NCI-H146 (cell line): ENCODE results near the gene MEIKIN.

ENCODE experiments used
- DNase-seq: peaks from one replicate; lab custom pipeline; 2025; lab: John Stamatoyannopoulos, UW

Gene MEIKIN

GRCh38 chr5:131973089-131973712 is 27.7 kb upstream of the MEIKIN start:
- no peak for DNase-seq

DNA sequence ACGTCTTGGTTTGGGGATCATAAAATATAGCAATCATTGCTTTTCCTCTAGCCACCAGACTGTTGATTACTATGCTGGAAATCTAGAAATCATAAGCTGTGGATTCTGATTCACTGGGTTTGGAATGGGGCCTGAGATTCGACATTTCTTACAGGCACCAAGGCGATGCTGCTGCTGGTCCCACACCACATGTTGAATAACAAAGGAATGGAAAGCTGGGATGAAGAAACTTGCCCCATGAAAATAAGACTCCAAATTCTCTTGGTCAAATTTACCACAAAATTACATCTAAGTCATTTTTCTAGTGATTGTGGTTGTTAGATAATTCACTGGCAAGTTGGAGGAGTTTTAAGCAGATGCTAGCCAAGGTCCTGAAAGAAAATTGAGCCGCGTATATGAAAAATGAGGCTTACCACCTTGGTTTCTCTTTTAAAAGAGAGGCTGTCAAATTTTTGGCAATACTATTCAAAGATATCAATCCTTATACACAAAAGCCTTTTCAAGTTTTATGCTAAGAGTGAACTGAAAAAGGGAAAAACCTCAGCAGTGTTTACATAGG is 23.0 kb upstream of the MEIKIN start:
- no peak for DNase-seq

DNA sequence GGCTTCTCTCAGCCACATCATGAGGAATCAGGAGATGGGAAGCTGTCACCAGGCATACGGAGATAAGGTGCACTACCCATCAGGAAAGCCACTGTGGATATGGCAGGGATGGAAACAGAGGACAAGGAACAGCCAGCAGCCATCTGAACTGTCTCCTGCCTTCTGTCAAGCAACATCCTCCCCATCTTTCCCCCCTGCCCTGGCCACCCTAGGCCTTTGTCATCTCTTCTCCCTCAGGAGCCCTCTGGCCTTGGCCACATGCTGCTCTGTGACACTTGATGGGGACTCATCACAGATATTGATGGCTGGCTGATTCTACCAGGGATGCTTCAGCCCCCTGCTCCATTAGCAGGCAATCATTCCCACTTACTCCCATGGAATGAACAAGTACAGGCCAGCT is 21.1 kb upstream of the MEIKIN start:
- DNase-seq = no peak

GRCh38 chr5:131965826-131966415 is 20.5 kb upstream of the MEIKIN start:
- DNase-seq = no peak

DNA sequence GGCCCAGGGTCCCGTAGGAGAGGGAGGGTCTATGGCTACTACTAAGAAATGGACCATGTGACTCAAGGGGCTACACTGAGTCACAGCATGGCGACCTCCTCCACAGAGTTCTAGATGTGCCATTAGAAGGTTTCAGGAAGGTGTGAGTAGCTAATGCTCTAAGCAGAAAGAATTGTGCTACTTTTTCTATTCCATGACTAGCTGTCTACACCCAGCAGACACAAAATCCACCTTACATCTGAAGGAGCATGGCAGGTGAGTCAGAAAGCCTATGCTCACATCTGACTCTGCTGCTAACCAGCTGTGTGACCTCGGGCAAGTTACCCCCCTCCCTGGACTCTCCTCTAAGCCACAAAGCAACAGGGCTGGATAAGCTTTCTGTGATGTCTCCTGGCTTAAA is 14.4 kb upstream of the MEIKIN start:
- no peak for DNase-seq

GRCh38 chr5:131959136-131959535 is 13.7 kb upstream of the MEIKIN start:
- no peak for DNase-seq

- DNase-seq = no peak
These were observed 12.4 kb upstream of the MEIKIN start for GRCh38 chr5:131957721-131958441.

- no peak for DNase-seq
These were observed 8.5 kb upstream of the MEIKIN start for GRCh38 chr5:131953969-131954368.

GRCh38 chr5:131952301-131952857 is 6.9 kb upstream of the MEIKIN start:
- no peak for DNase-seq

GRCh38 chr5:131950706-131951105 is 5.2 kb upstream of the MEIKIN start:
- no peak for DNase-seq

DNA sequence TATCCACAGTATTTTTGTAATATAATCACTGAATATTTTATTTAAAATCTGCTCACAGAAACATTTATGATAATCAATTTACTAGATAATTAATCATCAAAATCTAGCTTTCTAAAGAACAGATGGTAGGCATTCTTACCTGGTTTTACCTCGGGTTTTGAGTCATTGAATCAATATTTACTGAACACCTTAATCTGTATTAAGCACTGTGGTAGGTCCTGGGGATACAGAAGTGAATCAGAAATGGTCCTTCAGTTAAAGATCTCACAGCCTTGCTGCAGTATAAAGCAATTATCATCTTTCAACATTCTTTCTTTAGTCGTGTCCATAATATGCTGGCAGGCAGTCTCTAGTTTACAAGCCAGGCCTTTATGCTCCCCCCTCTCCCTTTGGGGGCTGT is 2.0 kb upstream of the MEIKIN start:
- peak; percentile 63 for DNase-seq

GRCh38 chr5:131944702-131945550 is 537 bp downstream of the MEIKIN start:
- no peak for DNase-seq

DNA sequence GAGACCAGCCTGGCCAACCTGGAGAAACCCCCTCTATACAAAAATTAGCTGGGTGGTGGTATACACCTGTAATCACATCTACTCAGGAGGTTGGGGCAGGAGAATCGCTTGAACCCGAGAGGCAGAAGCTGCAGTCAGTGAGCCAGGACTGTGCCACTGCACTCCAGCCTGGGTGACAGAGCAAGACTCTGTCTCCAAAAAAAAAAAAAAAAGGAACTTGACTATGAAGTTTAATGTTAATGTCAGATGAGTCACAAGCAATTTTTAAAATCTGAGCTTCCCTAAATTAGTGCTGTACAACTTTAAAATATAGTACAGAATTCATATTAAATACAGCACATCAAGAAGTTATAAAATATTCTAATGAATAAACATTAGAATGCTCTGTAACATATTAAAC is 1.5 kb downstream of the MEIKIN start:
- DNase-seq = no peak

GRCh38 chr5:131942016-131942415 is 3.4 kb downstream of the MEIKIN start:
- DNase-seq = no peak

DNA sequence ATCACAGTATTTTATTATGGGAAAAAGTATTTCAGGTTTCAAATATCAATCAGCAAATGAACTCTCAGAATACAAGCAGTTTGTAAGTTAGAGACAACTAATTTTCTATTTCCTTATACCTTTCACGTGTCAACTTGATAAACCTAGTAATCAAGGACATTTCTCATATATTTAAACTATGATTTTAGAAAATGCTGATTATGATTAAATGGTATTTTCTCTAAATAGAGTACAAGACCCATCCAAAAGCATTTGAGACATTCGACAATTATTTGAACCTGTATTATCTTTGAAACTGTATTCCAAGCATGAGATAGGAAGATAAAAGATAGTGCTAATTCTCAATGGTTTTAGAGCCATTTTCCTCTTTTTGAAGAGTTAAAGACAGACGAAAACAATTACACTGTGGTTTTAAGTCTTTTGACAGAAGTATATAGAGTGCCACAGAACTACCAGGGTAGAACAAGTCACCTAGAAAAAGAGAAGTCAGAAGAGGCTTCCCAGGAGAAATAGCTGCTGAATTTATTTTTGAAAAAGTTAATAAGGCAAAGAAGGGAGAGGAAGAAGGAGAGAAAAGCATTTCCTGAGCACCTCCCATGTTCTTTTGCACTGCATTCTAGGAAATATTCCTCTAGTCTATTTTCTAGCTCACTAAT is 5.6 kb downstream of the MEIKIN start:
- no peak for DNase-seq

- no peak for DNase-seq
These were observed 13.2 kb downstream of the MEIKIN start for GRCh38 chr5:131932235-131932634.

DNA sequence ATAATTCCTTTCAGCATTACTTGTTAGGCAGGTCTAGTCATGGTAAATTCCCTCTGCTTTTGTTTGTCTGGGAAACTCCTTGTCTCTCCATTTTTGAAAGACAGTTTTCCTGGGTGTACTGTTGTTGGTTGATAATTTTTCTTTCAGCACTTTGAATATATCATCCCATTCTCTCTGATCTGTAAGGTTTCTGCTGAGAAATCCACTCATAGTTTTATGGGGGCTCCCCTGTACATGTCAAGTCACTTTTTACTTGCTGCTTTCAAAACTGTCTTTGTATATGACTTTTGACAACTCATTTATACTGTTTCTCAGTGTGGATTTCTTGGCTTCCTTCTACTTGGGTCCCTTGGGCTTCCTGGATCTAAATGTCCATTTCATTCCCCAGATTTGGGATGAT is 16.5 kb downstream of the MEIKIN start:
- no peak for DNase-seq

GRCh38 chr5:131926168-131926567 is 19.3 kb downstream of the MEIKIN start:
- no peak for DNase-seq

GRCh38 chr5:131916481-131916880 is 29.0 kb downstream of the MEIKIN start:
- DNase-seq = no peak

DNA sequence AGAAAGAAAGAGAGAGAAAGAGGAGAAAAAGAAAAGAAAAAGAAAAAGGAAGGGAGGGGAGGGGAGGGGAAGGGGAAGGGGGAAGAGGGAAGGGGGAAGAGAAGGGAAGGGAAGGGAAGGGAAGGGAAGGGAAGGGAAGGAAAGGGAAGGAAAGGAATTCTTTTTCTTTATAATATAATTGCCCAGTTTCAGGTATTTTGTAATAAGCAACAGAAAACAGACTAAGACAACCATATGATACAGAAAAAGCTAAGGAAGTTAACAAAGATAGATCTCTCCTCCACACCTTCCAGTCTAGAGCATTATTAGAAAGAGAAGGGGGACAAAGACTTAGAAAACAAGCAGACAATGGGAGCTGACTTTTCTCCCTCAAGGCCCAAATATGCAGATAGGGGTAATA is 31.0 kb downstream of the MEIKIN start:
- no peak for DNase-seq

DNA sequence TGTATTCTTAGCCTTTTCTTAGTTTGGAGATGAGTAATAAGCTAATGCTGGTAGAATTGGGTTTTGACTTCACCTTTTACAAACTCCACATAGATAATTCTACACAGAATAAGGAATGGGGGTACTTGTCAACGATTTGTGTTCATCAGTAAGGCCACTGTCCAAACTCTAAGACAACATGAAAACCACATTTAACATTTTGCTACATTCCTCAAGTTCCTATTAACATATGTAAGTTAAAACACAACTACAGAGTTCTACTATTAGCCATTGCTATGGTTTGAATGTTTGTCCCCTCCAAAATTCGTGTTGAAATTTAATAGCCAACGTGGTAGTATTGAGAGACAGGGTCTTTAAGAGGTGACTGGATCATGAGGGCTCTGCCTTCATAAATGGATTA is 31.9 kb downstream of the MEIKIN start:
- no peak for DNase-seq
